ENCODE data around the gene DDN.
A peak's percentile ranks its signal among the peaks of the same experiment; 100 is the strongest.

DDN gene

GRCh38 chr12:48999371-49000131 is at the start of gene DDN:
Gene DDN (minus strand): TSS chr12:48999375. CDS start chr12:48999287, 88 bp downstream.
- DNase-seq (ENCODE audit: low read depth, low spot score), result no peak
- H3K4me3 ChIP-seq (ENCODE audit: low read depth, low read length), result peak within 1 kb of the TSS; percentile 46
- CTCF ChIA-PET, result interaction anchor here (0.8 to 35.8 kb wide), 7 partner anchors 11 to 147 kb away, joined by 3 to 1340 read pairs (median 4); partner anchors contain the start of genes ARF3, PRKAG1, WNT1 and WNT10B
- TF ChIP-seq CTCF (IDR thresholded peaks at IDR 0.05; ENCODE audit: insufficient read depth, low read length, missing control alignments), result peak; percentile 2
- POLR2A ChIA-PET, result interaction anchor here (0.8 to 1.9 kb wide), 2 partner anchors 15 to 20 kb away, joined by 3 to 7 read pairs; no protein-coding TSS in a partner anchor

- no peak for TF ChIP-seq CTCF (IDR thresholded peaks at IDR 0.05; ENCODE audit: insufficient read depth, low read length, missing control alignments)
- no peak for DNase-seq (ENCODE audit: low read depth, low spot score)
- CTCF ChIA-PET, result interaction anchor here (0.7 to 7.4 kb wide), 7 partner anchors 9 to 72 kb away, joined by 3 to 68 read pairs (median 3); no protein-coding TSS in a partner anchor
- H3K4me3 ChIP-seq (ENCODE audit: low read depth, low read length), result no peak overlapping the region
- POLR2A ChIA-PET, result interaction anchor here (0.7 kb wide), 1 partner anchor 82 kb away, joined by 3 read pairs; no protein-coding TSS in a partner anchor
Measured at GRCh38 chr12:49048953-49049352, 49.8 kb upstream of the DDN start.

- CTCF ChIA-PET, result interaction anchor here (0.8 to 7.4 kb wide), 7 partner anchors 10 to 67 kb away, joined by 3 to 68 read pairs (median 17); partner anchors contain the start of gene RHEBL1
- no peak for DNase-seq (ENCODE audit: low read depth, low spot score)
- POLR2A ChIA-PET, result no interaction called here
- no peak for TF ChIP-seq CTCF (IDR thresholded peaks at IDR 0.05; ENCODE audit: insufficient read depth, low read length, missing control alignments)
- no peak overlapping the region for H3K4me3 ChIP-seq (ENCODE audit: low read depth, low read length)
Measured at GRCh38 chr12:49046129-49046895, 47.1 kb upstream of the DDN start.

- no peak for DNase-seq (ENCODE audit: low read depth, low spot score)
- POLR2A ChIA-PET, result no interaction called here
Measured at GRCh38 chr12:49044660-49045059, 45.5 kb upstream of the DDN start.

GRCh38 chr12:49043856-49044258 is 44.7 kb upstream of the DDN start:
- ChIA-PET CTCF (interaction anchor here (0.6 to 7.4 kb wide), 14 partner anchors 7 to 59 kb away, joined by 3 to 68 read pairs (median 4); partner anchors contain the start of gene KMT2D), POLR2A (interaction anchor here (1.1 kb wide), 1 partner anchor 29 kb away, joined by 3 read pairs; no protein-coding TSS in a partner anchor)
- H3K4me3 ChIP-seq (ENCODE audit: low read depth, low read length), result no peak overlapping the region
- no peak for DNase-seq (ENCODE audit: low read depth, low spot score)
- TF ChIP-seq CTCF (IDR thresholded peaks at IDR 0.05; ENCODE audit: insufficient read depth, low read length, missing control alignments), result peak; percentile 76

More at GRCh38 chr12:49044660-49045059, 45.5 kb upstream of the DDN start:
- CTCF ChIA-PET, result interaction anchor here (2.1 to 7.4 kb wide), 6 partner anchors 8 to 24 kb away, joined by 5 to 68 read pairs (median 32); no protein-coding TSS in a partner anchor
- H3K4me3 ChIP-seq (ENCODE audit: low read depth, low read length), result no peak overlapping the region
- TF ChIP-seq CTCF (IDR thresholded peaks at IDR 0.05; ENCODE audit: insufficient read depth, low read length, missing control alignments), result no peak
